Hepatocyte (in vitro differentiated cells): ENCODE measurements around the gene CENPP.

ENCODE experiments used
- EZH2 ChIP-seq: fragments of 200-600 bp; sonication (generic); IDR thresholded peaks from 2 replicates; pipeline ENCODE4 v1.6.1; 2016; ENCODE audit warnings: antibody characterized with exemption, mild to moderate bottlenecking, borderline replicate concordance
- TF ChIP-seq, protein P1 (sequence below): fragments of 200-600 bp; sonication (generic); IDR thresholded peaks from 2 replicates; pipeline ENCODE4 v1.5.1; 2016; ENCODE audit warnings: antibody characterized with exemption, mild to moderate bottlenecking; ENCODE audit not compliant: poor library complexity

DNA sequence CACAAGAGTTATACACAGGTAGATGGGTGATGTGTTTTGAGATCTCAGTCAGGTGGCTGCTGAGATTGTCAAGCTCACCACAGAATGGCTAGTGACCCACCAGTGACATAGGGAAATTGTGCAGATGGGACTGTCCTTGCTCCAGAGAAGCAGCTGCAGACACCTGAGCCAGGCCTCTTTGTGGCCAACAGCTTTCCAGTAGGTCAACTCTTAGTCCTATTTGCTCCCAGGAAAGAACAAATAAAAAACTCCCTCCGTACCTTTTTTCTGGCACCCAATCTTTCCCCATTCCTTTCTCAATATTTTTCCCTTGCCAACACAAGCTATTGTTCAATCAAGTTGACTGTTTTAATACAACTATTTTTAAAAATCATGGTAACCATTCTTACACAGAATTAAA lies 46.5 kb upstream of the CENPP start:
- TF ChIP-seq EZH2 = no peak
- TF ChIP-seq, protein P1, sequence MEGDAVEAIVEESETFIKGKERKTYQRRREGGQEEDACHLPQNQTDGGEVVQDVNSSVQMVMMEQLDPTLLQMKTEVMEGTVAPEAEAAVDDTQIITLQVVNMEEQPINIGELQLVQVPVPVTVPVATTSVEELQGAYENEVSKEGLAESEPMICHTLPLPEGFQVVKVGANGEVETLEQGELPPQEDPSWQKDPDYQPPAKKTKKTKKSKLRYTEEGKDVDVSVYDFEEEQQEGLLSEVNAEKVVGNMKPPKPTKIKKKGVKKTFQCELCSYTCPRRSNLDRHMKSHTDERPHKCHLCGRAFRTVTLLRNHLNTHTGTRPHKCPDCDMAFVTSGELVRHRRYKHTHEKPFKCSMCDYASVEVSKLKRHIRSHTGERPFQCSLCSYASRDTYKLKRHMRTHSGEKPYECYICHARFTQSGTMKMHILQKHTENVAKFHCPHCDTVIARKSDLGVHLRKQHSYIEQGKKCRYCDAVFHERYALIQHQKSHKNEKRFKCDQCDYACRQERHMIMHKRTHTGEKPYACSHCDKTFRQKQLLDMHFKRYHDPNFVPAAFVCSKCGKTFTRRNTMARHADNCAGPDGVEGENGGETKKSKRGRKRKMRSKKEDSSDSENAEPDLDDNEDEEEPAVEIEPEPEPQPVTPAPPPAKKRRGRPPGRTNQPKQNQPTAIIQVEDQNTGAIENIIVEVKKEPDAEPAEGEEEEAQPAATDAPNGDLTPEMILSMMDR = no peak
